ENCODE results near the gene COL17A1.

The COL17A1 gene

DNA sequence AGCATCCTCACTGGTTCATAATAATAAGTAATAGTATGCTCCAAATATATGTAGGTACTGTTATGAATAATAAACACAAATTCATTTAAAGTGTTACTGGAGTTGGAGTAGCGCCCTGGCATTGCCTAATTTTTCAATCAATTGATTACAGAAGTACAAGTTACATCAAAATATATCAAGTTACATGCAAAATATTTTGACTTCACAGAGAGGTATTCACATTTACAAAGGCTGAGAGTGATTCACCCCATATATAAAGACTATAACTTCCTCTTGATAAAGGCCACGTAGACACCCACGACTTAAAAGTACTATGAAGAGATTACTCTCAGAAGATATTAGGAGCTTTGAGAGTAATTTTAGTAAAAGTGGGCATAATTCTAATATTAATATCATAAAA is 13.6 kb upstream of the COL17A1 start:
- TF ChIP-seq, protein P1, sequence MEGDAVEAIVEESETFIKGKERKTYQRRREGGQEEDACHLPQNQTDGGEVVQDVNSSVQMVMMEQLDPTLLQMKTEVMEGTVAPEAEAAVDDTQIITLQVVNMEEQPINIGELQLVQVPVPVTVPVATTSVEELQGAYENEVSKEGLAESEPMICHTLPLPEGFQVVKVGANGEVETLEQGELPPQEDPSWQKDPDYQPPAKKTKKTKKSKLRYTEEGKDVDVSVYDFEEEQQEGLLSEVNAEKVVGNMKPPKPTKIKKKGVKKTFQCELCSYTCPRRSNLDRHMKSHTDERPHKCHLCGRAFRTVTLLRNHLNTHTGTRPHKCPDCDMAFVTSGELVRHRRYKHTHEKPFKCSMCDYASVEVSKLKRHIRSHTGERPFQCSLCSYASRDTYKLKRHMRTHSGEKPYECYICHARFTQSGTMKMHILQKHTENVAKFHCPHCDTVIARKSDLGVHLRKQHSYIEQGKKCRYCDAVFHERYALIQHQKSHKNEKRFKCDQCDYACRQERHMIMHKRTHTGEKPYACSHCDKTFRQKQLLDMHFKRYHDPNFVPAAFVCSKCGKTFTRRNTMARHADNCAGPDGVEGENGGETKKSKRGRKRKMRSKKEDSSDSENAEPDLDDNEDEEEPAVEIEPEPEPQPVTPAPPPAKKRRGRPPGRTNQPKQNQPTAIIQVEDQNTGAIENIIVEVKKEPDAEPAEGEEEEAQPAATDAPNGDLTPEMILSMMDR (IDR thresholded peaks at IDR 0.05; ENCODE audit: insufficient read depth, missing control alignments), result no peak
- DNase-seq (ENCODE audit: insufficient read length, low spot score) (no peak), FAIRE-seq (no peak)

GRCh38 chr10:104098358-104098925 is 12.8 kb upstream of the COL17A1 start:
- TF ChIP-seq, protein P1 (IDR thresholded peaks at IDR 0.05; ENCODE audit: insufficient read depth, missing control alignments), result no peak
- FAIRE-seq (no peak), DNase-seq (ENCODE audit: insufficient read length, low spot score) (no peak)

- DNase-seq (ENCODE audit: insufficient read length, low spot score) (no peak), FAIRE-seq (no peak)
- TF ChIP-seq, protein P1 (IDR thresholded peaks at IDR 0.05; ENCODE audit: insufficient read depth, missing control alignments), result no peak
Measured at GRCh38 chr10:104096692-104097091, 11.0 kb upstream of the COL17A1 start.

GRCh38 chr10:104092749-104093148 is 7.1 kb upstream of the COL17A1 start:
- TF ChIP-seq, protein P1 (IDR thresholded peaks at IDR 0.05; ENCODE audit: insufficient read depth, missing control alignments), result no peak
- FAIRE-seq (no peak), DNase-seq (ENCODE audit: insufficient read length, low spot score) (no peak)

DNA sequence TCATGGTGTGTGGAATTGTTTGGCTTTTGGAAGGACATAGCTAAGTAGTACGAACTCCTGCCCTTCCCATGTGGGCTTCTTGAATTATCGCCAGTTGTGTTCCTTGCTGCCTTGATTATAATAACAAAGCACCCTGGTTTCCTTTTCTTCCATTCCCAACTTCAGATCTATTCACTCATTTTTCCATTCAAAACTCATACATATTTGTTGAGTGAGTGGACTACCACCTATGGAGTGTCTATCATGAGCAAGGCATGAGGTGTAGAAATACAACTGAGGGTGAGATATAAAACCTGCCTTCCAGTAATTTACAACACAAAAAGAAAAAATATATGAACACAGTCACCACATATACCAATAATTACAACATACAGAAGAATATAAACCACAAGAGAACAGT is 4.9 kb upstream of the COL17A1 start:
- FAIRE-seq, result no peak
- TF ChIP-seq, protein P1 (IDR thresholded peaks at IDR 0.05; ENCODE audit: insufficient read depth, missing control alignments), result no peak
- no peak for DNase-seq (ENCODE audit: insufficient read length, low spot score)

DNA sequence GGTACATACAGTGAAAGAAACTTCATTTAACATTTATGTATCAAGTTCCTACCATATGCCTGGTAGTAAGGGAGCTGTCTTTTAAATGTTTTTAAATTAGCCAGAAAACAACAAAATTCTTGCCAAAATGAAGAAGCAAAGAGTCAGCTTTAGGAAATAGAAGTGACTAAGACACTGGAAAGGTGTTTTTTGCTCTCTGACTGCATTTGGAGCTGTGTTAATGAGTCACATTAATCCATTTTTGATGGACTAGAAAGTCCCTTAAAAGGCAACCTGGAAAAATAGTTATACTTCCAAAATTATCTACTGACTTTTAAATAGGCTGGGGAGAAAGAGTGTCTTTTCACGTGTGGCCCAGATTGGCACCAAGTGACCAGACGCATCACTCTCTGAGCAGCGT is 3.9 kb upstream of the COL17A1 start:
- DNase-seq (ENCODE audit: insufficient read length, low spot score) (no peak), FAIRE-seq (no peak)
- TF ChIP-seq, protein P1 (IDR thresholded peaks at IDR 0.05; ENCODE audit: insufficient read depth, missing control alignments), result no peak

- FAIRE-seq, result no peak
- no peak for DNase-seq (ENCODE audit: insufficient read length, low spot score)
- TF ChIP-seq, protein P1 (IDR thresholded peaks at IDR 0.05; ENCODE audit: insufficient read depth, missing control alignments), result no peak
Measured at GRCh38 chr10:104088239-104088638, 2.6 kb upstream of the COL17A1 start.
